ENCODE results near the gene PAXX. TPM values are rescaled to one million over a fixed set of nuclear protein-coding genes. Genes with fewer than 3 reads are reported as not detected.

The PAXX gene
- total RNA-seq, 5 donors from 2014 or later (not counting 1 experiment from before 2014, with no cell fraction given): 81.3 to 173 (median 127) TPM

- ChIA-PET POLR2A (no interaction called here), CTCF (no interaction called here)
- no peaks in the 10 kb centered on the region for H3K36me3 Mint-ChIP-seq
- Histone ChIP-seq H3K27ac (ENCODE audit: low read length) (peak overlapping the region; percentile 65), H3K4me1 (ENCODE audit: control insufficient read depth in 1 of 2, extremely low read depth in 1 of 2, insufficient read depth in 2 of 2, low read length in 2 of 2) (peaks cover 7 to 70% of the 10 kb centered on the region in 2 experiments), H3K9me3 (no peaks in the 10 kb centered on the region), H3K27me3 (replicated peaks in 1 of 2; ENCODE audit: control insufficient read depth in 2 of 2, extremely low read depth in 1 of 2, insufficient read depth in 2 of 2, low read length in 1 of 2) (no peaks in the 10 kb centered on the region), H3K4me3 (ENCODE audit: control insufficient read depth in 1 of 2, extremely low read depth in 1 of 2, low read length in 1 of 2) (no peak overlapping the region), H3K36me3 (ENCODE audit: control insufficient read depth in 2 of 2, extremely low read depth in 1 of 2, insufficient read depth in 1 of 2, low read length in 1 of 2) (no peaks in the 10 kb centered on the region)
- no peaks in the 10 kb centered on the region for H3K27me3 Mint-ChIP-seq
- DNase-seq (no peak), ATAC-seq (replicated peaks in 1 of 4) (no peak)
- H3K4me1 Mint-ChIP-seq: peaks cover 21 to 52% (median 41%) of the 10 kb centered on the region in 3 donors
- no peaks in the 10 kb centered on the region for H3K9me3 Mint-ChIP-seq
- H3K4me3 Mint-ChIP-seq: peak overlapping the region in 1 of 3 donors; percentile 42
- 74% methylated on average over 16 of the region's 26 CpGs for WGBS (ENCODE audit: insufficient coverage)
- peak overlapping the region; percentile 25 to 73 for H3K27ac Mint-ChIP-seq
Observed at GRCh38 chr9:136964833-136965422, 27.3 kb upstream of the PAXX start.

DNA sequence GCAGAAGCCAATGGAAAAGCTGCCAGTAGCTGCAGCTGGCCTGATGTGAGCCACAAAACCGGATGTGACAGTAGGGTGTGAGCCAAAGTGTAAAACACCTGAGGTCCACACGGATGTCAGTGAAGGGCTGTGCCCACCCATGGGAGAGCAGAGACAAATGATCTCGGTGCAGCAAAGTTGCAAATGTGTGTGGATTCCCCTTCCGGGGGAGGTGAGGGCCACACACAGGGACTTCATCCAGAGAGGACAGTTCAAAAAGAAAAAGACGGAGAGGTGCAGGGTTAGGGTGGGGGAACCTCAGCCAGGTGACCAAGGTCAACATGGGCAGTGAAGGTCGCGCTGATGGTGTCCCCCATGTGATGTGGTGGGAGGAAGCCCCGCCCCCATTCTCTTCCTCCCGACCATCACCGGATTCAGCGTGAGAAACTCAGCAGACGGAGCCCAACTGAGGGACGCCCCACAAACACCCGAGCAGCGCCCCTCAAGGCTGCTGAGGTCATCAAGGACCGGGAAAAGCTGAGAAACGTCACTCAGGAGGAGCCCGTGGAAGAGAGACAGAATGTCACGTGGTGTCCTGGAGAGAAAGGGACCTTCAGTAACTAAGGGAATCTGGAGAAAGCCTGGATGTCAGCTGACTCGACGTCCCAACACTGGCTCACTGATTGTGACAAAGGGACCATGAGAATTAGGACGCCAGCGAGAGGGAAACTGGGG, 26.3 kb upstream of the PAXX start:
- peaks cover 6 to 68% of the 10 kb centered on the region in 2 experiments for H3K4me1 ChIP-seq (ENCODE audit: control insufficient read depth in 1 of 2, extremely low read depth in 1 of 2, insufficient read depth in 2 of 2, low read length in 2 of 2)
- CTCF ChIA-PET: interaction anchor here in 1 of 2 donors (0.6 kb wide), 2 partner anchors 178 to 258 kb away, joined by 3 to 7 read pairs; no protein-coding TSS in a partner anchor
- DNase-seq: peak in 9 of 35 experiments; percentile 27 to 75 (median 39)

GRCh38 chr9:136968333-136969127, 23.7 kb upstream of the PAXX start:
- CTCF ChIA-PET: no interaction called here
- no peaks in the 10 kb centered on the region for H3K36me3 Mint-ChIP-seq
- ATAC-seq (replicated peaks in 1 of 4): no peak

More for the DNA sequence above, 26.3 kb upstream of the PAXX start:
- H3K27me3 ChIP-seq (replicated peaks in 1 of 2; ENCODE audit: control insufficient read depth in 2 of 2, extremely low read depth in 1 of 2, insufficient read depth in 2 of 2, low read length in 1 of 2): no peaks in the 10 kb centered on the region
- Mint-ChIP-seq H3K4me3 (peak overlapping the region; percentile 34 to 78 (median 69)), H3K36me3 (no peaks in the 10 kb centered on the region), H3K27ac (peak overlapping the region; percentile 42 to 87), H3K4me1 (peaks cover 12 to 43% (median 32%) of the 10 kb centered on the region in 3 donors), H3K27me3 (no peaks in the 10 kb centered on the region), H3K9me3 (no peaks in the 10 kb centered on the region)
- POLR2A ChIA-PET: interaction anchor here in 1 of 2 donors (0.6 kb wide), 2 partner anchors 42 to 44 kb away, joined by 3 read pairs; no protein-coding TSS in a partner anchor
- H3K27ac ChIP-seq (ENCODE audit: low read length): peak overlapping the region; percentile 65
- ATAC-seq (replicated peaks in 1 of 4): peak; percentile 39 to 73 (median 50)
- H3K36me3 ChIP-seq (ENCODE audit: control insufficient read depth in 2 of 2, extremely low read depth in 1 of 2, insufficient read depth in 1 of 2, low read length in 1 of 2): no peaks in the 10 kb centered on the region
- H3K9me3 ChIP-seq: no peaks in the 10 kb centered on the region
- H3K4me3 ChIP-seq (ENCODE audit: control insufficient read depth in 1 of 2, extremely low read depth in 1 of 2, low read length in 1 of 2): peak overlapping the region; percentile 16 to 29
- 9% methylated on average over 15 of the region's 23 CpGs for WGBS (ENCODE audit: insufficient coverage)

DNA sequence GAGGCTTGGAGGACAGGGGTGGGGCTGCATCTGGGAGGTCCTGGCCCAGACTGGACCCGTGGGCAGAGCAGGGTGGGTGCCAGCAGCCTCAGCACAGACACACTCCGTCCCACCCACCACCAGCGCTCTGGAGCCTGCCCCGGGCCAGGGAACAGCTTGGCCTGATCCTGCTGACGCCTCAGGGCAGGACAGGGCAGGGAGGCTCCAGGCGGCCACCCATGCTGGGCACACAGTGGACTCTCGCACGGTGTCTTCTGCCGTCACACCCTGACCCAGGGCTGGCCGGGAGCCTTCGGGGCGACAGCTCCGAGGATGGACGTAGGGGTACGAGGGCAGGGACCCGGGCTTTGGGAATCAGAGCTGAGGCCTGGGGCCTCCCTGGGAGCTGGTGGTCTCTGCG, 23.1 kb upstream of the PAXX start:
- Histone ChIP-seq H3K4me1 (ENCODE audit: control insufficient read depth in 1 of 2, extremely low read depth in 1 of 2, insufficient read depth in 2 of 2, low read length in 2 of 2) (peaks cover 5 to 48% of the 10 kb centered on the region in 2 experiments), H3K27me3 (replicated peaks in 1 of 2; ENCODE audit: control insufficient read depth in 2 of 2, extremely low read depth in 1 of 2, insufficient read depth in 2 of 2, low read length in 1 of 2) (no peaks in the 10 kb centered on the region), H3K27ac (ENCODE audit: low read length) (no peak overlapping the region), H3K9me3 (no peaks in the 10 kb centered on the region), H3K36me3 (ENCODE audit: control insufficient read depth in 2 of 2, extremely low read depth in 1 of 2, insufficient read depth in 1 of 2, low read length in 1 of 2) (no peaks in the 10 kb centered on the region), H3K4me3 (ENCODE audit: control insufficient read depth in 1 of 2, extremely low read depth in 1 of 2, low read length in 1 of 2) (no peak overlapping the region)
- H3K4me1 Mint-ChIP-seq: peaks cover 12 to 28% (median 19%) of the 10 kb centered on the region in 3 donors
- H3K27ac Mint-ChIP-seq: no peak overlapping the region
- no peaks in the 10 kb centered on the region for H3K27me3 Mint-ChIP-seq
- CTCF ChIA-PET: no interaction called here
- DNase-seq: no peak
- no peak overlapping the region for H3K4me3 Mint-ChIP-seq
- ATAC-seq (replicated peaks in 1 of 4): no peak
- no peaks in the 10 kb centered on the region for H3K9me3 Mint-ChIP-seq
- WGBS (ENCODE audit: insufficient coverage): 90% methylated on average over 16 of the region's 17 CpGs
- H3K36me3 Mint-ChIP-seq: no peaks in the 10 kb centered on the region
- POLR2A ChIA-PET: no interaction called here

More at GRCh38 chr9:136968333-136969127, 23.7 kb upstream of the PAXX start:
- H3K4me3 ChIP-seq (ENCODE audit: control insufficient read depth in 1 of 2, extremely low read depth in 1 of 2, low read length in 1 of 2): no peak overlapping the region
- POLR2A ChIA-PET: no interaction called here
- no peak overlapping the region for H3K27ac Mint-ChIP-seq
- H3K27ac ChIP-seq (ENCODE audit: low read length): no peak overlapping the region
- no peaks in the 10 kb centered on the region for H3K27me3 ChIP-seq (replicated peaks in 1 of 2; ENCODE audit: control insufficient read depth in 2 of 2, extremely low read depth in 1 of 2, insufficient read depth in 2 of 2, low read length in 1 of 2)
- H3K4me3 Mint-ChIP-seq: no peak overlapping the region
- 81% methylated on average over 11 of the region's 17 CpGs for WGBS (ENCODE audit: insufficient coverage)
- DNase-seq: no peak
- H3K4me1 Mint-ChIP-seq: peaks cover 12 to 25% (median 19%) of the 10 kb centered on the region in 3 donors
- H3K36me3 ChIP-seq (ENCODE audit: control insufficient read depth in 2 of 2, extremely low read depth in 1 of 2, insufficient read depth in 1 of 2, low read length in 1 of 2): no peaks in the 10 kb centered on the region
- H3K27me3 Mint-ChIP-seq: no peaks in the 10 kb centered on the region
- H3K4me1 ChIP-seq (ENCODE audit: control insufficient read depth in 1 of 2, extremely low read depth in 1 of 2, insufficient read depth in 2 of 2, low read length in 2 of 2): peaks cover 5 to 48% of the 10 kb centered on the region in 2 experiments
- H3K9me3 ChIP-seq: no peaks in the 10 kb centered on the region
- no peaks in the 10 kb centered on the region for H3K9me3 Mint-ChIP-seq

DNA sequence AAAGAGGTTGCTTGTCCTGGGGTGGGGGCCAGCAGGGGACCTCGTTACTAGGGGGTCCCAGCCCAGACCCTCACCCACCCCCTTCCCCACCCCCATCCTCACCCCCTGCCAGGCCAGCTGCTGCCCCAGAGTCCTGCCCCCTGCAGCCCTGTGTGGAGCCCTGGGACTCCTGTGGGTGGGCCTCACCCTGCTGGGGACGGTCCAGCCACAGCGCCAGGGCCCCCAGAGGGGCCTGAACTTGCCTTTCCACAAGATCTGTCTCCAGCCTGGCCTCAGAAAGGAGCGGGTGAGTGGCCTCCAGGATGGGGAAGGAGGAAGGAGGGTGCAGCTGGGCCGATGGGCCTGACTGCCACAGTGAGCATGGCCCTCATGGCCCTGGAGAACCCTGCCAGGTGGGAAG, 22.4 kb upstream of the PAXX start:
- H3K27me3 Mint-ChIP-seq: no peaks in the 10 kb centered on the region
- ATAC-seq (replicated peaks in 1 of 4): no peak
- Histone ChIP-seq H3K36me3 (ENCODE audit: control insufficient read depth in 2 of 2, extremely low read depth in 1 of 2, insufficient read depth in 1 of 2, low read length in 1 of 2) (no peaks in the 10 kb centered on the region), H3K4me1 (ENCODE audit: control insufficient read depth in 1 of 2, extremely low read depth in 1 of 2, insufficient read depth in 2 of 2, low read length in 2 of 2) (peaks cover 5 to 48% of the 10 kb centered on the region in 2 experiments), H3K9me3 (no peaks in the 10 kb centered on the region), H3K27me3 (replicated peaks in 1 of 2; ENCODE audit: control insufficient read depth in 2 of 2, extremely low read depth in 1 of 2, insufficient read depth in 2 of 2, low read length in 1 of 2) (no peaks in the 10 kb centered on the region), H3K4me3 (ENCODE audit: control insufficient read depth in 1 of 2, extremely low read depth in 1 of 2, low read length in 1 of 2) (no peak overlapping the region), H3K27ac (ENCODE audit: low read length) (no peak overlapping the region)
- ChIA-PET POLR2A (no interaction called here), CTCF (no interaction called here)
- peaks cover 12 to 28% (median 20%) of the 10 kb centered on the region in 3 donors for H3K4me1 Mint-ChIP-seq
- no peaks in the 10 kb centered on the region for H3K9me3 Mint-ChIP-seq
- no peaks in the 10 kb centered on the region for H3K36me3 Mint-ChIP-seq
- H3K4me3 Mint-ChIP-seq: no peak overlapping the region
- 82% methylated on average over 3 of the region's 5 CpGs for WGBS (ENCODE audit: insufficient coverage)
- H3K27ac Mint-ChIP-seq: no peak overlapping the region
- no peak for DNase-seq

- Histone ChIP-seq H3K4me3 (ENCODE audit: control insufficient read depth in 1 of 2, extremely low read depth in 1 of 2, low read length in 1 of 2) (no peak overlapping the region), H3K36me3 (ENCODE audit: control insufficient read depth in 2 of 2, extremely low read depth in 1 of 2, insufficient read depth in 1 of 2, low read length in 1 of 2) (no peaks in the 10 kb centered on the region), H3K9me3 (no peaks in the 10 kb centered on the region), H3K4me1 (ENCODE audit: control insufficient read depth in 1 of 2, extremely low read depth in 1 of 2, insufficient read depth in 2 of 2, low read length in 2 of 2) (peaks cover 5 to 48% of the 10 kb centered on the region in 2 experiments), H3K27me3 (replicated peaks in 1 of 2; ENCODE audit: control insufficient read depth in 2 of 2, extremely low read depth in 1 of 2, insufficient read depth in 2 of 2, low read length in 1 of 2) (no peaks in the 10 kb centered on the region), H3K27ac (ENCODE audit: low read length) (no peak overlapping the region)
- no peak for ATAC-seq (replicated peaks in 1 of 4)
- Mint-ChIP-seq H3K4me3 (no peak overlapping the region), H3K4me1 (peaks cover 16 to 30% (median 24%) of the 10 kb centered on the region in 3 donors), H3K27ac (no peak overlapping the region), H3K27me3 (no peaks in the 10 kb centered on the region), H3K9me3 (no peaks in the 10 kb centered on the region), H3K36me3 (no peaks in the 10 kb centered on the region)
- POLR2A ChIA-PET: interaction anchor here in 1 of 2 donors (0.5 kb wide), 1 partner anchor 223 kb away, joined by 5 read pairs; no protein-coding TSS in a partner anchor
- DNase-seq: no peak
- WGBS (ENCODE audit: insufficient coverage): 97% methylated on average over 5 of the region's 11 CpGs
- CTCF ChIA-PET: no interaction called here
Observed at GRCh38 chr9:136970361-136970760, 21.9 kb upstream of the PAXX start.
